Activated CD4-positive, CD25-positive, alpha-beta regulatory T cell treated with anti-CD3 and anti-CD28 coated beads, Interleukin-2, amount 50 U/mL, for 24 hours (primary cell): Measurements from ENCODE around the gene RAB4A.

Experiments
- ATAC-seq, 2 donors: fragments of 150-1000 bp; cut with Tn5 transposase; one replicate each; pipeline ENCODE4 v1.10.0; 2021; ENCODE audit warnings: mild to moderate bottlenecking in 1 of 2, moderate library complexity in 1 of 2

The RAB4A gene

GRCh38 chr1:229339520-229339919 is 68.6 kb downstream of the RAB4A start:
- ATAC-seq, result no peak

GRCh38 chr1:229340496-229340895 is 69.6 kb downstream of the RAB4A start:
- no peak for ATAC-seq

GRCh38 chr1:229341774-229342655 is 71.1 kb downstream of the RAB4A start:
- ATAC-seq, result peak; percentile 79 to 85

- peak; percentile 37 to 44 for ATAC-seq
Measured at GRCh38 chr1:229342656-229343569, 72.0 kb downstream of the RAB4A start, which contains the start of gene CCSAP. Gene CCSAP (minus strand): TSS chr1:229343047. CDS start chr1:229342465, 582 bp downstream.

- no peak for ATAC-seq
Measured at GRCh38 chr1:229344139-229344538, 73.2 kb downstream of the RAB4A start.

- no peak for ATAC-seq
Measured at GRCh38 chr1:229344937-229345684, 74.2 kb downstream of the RAB4A start.

- no peak for ATAC-seq
Measured at GRCh38 chr1:229347528-229347927, 76.6 kb downstream of the RAB4A start.

- no peak for ATAC-seq
Measured at GRCh38 chr1:229349463-229350385, 78.8 kb downstream of the RAB4A start.

GRCh38 chr1:229352975-229353374 is 82.1 kb downstream of the RAB4A start:
- ATAC-seq, result no peak

GRCh38 chr1:229354226-229354625 is 83.3 kb downstream of the RAB4A start:
- ATAC-seq, result no peak
